Mesenchymal stem cell (in vitro differentiated cells and primary cell): ENCODE measurements around the gene PDE8A.

ENCODE experiments used
- DNase-seq: peaks from one replicate; pipeline ENCODE4 v3.0.0-alpha.2; 2013
- H2AFZ ChIP-seq: one replicate; pipeline ENCODE4 v1.6.1; 2013; ENCODE audit warnings: low read depth, mild to moderate bottlenecking, control low read depth, inconsistent platforms, low read length, moderate library complexity
- H2AK5ac ChIP-seq: 2 replicates; pipeline ENCODE4 v1.6.1; 2013; ENCODE audit warnings: low read length, moderate library complexity, mild to moderate bottlenecking, inconsistent platforms; ENCODE audit not compliant: severe bottlenecking
- H2BK120ac ChIP-seq: one replicate; pipeline ENCODE4 v1.6.1; 2013; ENCODE audit warnings: low read depth, mild to moderate bottlenecking, inconsistent platforms, low read length, moderate library complexity
- H2BK12ac ChIP-seq, 2 experiments: one replicate each; pipeline ENCODE4 v1.6.1; 2013; ENCODE audit warnings: inconsistent platforms in 2 of 2, low read length in 2 of 2, mild to moderate bottlenecking in 2 of 2, moderate library complexity in 2 of 2, control low read depth in 1 of 2
- H2BK15ac ChIP-seq: one replicate; pipeline ENCODE4 v1.6.1; 2013; ENCODE audit warnings: mild to moderate bottlenecking, low read depth, inconsistent platforms; ENCODE audit not compliant: poor library complexity, severe bottlenecking
- H2BK5ac ChIP-seq: 2 replicates; pipeline ENCODE4 v1.6.1; 2013; ENCODE audit warnings: low read depth, mild to moderate bottlenecking, low read length, control low read depth, inconsistent platforms; ENCODE audit not compliant: poor library complexity, severe bottlenecking
- H3K14ac ChIP-seq, 2 experiments: one replicate each; pipeline ENCODE4 v1.6.1; 2013; ENCODE audit warnings: inconsistent platforms in 2 of 2, low read length in 2 of 2, control low read depth in 1 of 2, mild to moderate bottlenecking in 1 of 2, moderate library complexity in 1 of 2
- H3K18ac ChIP-seq, 2 experiments: one replicate each; pipeline ENCODE4 v1.6.1; 2013; ENCODE audit warnings: inconsistent platforms in 2 of 2, low read length in 2 of 2, control low read depth in 1 of 2, low read depth in 1 of 2, mild to moderate bottlenecking in 1 of 2
- H3K23ac ChIP-seq, 2 experiments: one replicate each; pipeline ENCODE4 v1.6.1; 2013; ENCODE audit warnings: inconsistent platforms in 2 of 2, low read length in 2 of 2, mild to moderate bottlenecking in 2 of 2, moderate library complexity in 2 of 2, control low read depth in 1 of 2
- H3K27ac ChIP-seq: 2 replicates; pipeline ENCODE4 v1.5.1; 2013; ENCODE audit warnings: mild to moderate bottlenecking, moderate library complexity, low read length, control low read depth, inconsistent platforms; ENCODE audit not compliant: poor library complexity, severe bottlenecking
- H3K27me3 ChIP-seq, 2 experiments: 2 replicates each; pipeline versions ENCODE4 v1.6.1 to v1.7.0; 2013; ENCODE audit warnings: low read length in 2 of 2, mild to moderate bottlenecking in 2 of 2, moderate library complexity in 2 of 2, control low read depth in 1 of 2, inconsistent platforms in 1 of 2; ENCODE audit not compliant: control insufficient read depth in 1 of 2, insufficient read depth in 1 of 2
- H3K36me3 ChIP-seq, 2 experiments: 2 replicates each; pipeline versions ENCODE4 v1.6.1 to v1.7.0; 2013; ENCODE audit warnings: low read length in 2 of 2, control low read depth in 1 of 2, inconsistent platforms in 1 of 2, low read depth in 1 of 2, mild to moderate bottlenecking in 1 of 2; ENCODE audit not compliant: insufficient read depth in 2 of 2, control insufficient read depth in 1 of 2
- H3K4ac ChIP-seq, 2 experiments: one replicate each; pipeline ENCODE4 v1.6.1; 2013; ENCODE audit warnings: inconsistent platforms in 2 of 2, low read length in 2 of 2, mild to moderate bottlenecking in 2 of 2, moderate library complexity in 2 of 2, control low read depth in 1 of 2, low read depth in 1 of 2
- H3K4me1 ChIP-seq: 2 replicates; pipeline ENCODE4 v1.6.1; 2013; ENCODE audit warnings: low read depth, low read length, control low read depth; ENCODE audit not compliant: control insufficient read depth, insufficient read depth
- H3K4me2 ChIP-seq: 2 replicates; pipeline ENCODE4 v1.6.1; 2013; ENCODE audit warnings: low read length, mild to moderate bottlenecking, inconsistent platforms; ENCODE audit not compliant: poor library complexity, severe bottlenecking
- H3K4me3 ChIP-seq, 2 experiments: 2 replicates each; pipeline versions ENCODE4 v1.5.1 to v1.7.0; 2013; ENCODE audit warnings: low read length in 2 of 2, mild to moderate bottlenecking in 2 of 2, control low read depth in 1 of 2, low read depth in 1 of 2; ENCODE audit not compliant: insufficient read depth in 1 of 2
- H3K79me1 ChIP-seq: replicated peaks from 2 replicates; pipeline ENCODE4 v1.6.1; 2013; ENCODE audit warnings: mild to moderate bottlenecking, control low read depth, low read length, inconsistent platforms; ENCODE audit not compliant: poor library complexity, severe bottlenecking
- H3K9ac ChIP-seq: 2 replicates; pipeline ENCODE4 v1.7.0; 2013; ENCODE audit warnings: mild to moderate bottlenecking, low read length, moderate library complexity
- H3K9me3 ChIP-seq: 2 replicates; pipeline ENCODE4 v1.7.0; 2013; ENCODE audit warnings: mild to moderate bottlenecking, low read length; ENCODE audit not compliant: control insufficient read depth
- H4K8ac ChIP-seq: one replicate; pipeline ENCODE4 v1.6.1; 2013; ENCODE audit warnings: inconsistent platforms, mild to moderate bottlenecking, low read length, moderate library complexity
- H4K91ac ChIP-seq: one replicate; pipeline ENCODE4 v1.6.1; 2013; ENCODE audit warnings: mild to moderate bottlenecking, low read length, inconsistent platforms
- WGBS: methylation state at CpG from one replicate; pipeline ENCODE4 v1.1.7; 2013; ENCODE audit warnings: mixed read lengths; 5-methylcytosine and 5-hydroxymethylcytosine counted together

PDE8A gene

GRCh38 chr15:85097725-85098124 lies 116.1 kb downstream of the PDE8A start:
- H2BK120ac ChIP-seq, result no peak overlapping the region
- H3K4me2 ChIP-seq, result no peak overlapping the region
- no peak for DNase-seq
- H3K9ac ChIP-seq, result no peak overlapping the region
- no peak overlapping the region for H4K91ac ChIP-seq
- H3K9me3 ChIP-seq, result no peaks in the 10 kb centered on the region
- H2BK5ac ChIP-seq, result no peak overlapping the region
- no peak overlapping the region for H3K4me3 ChIP-seq
- H3K27me3 ChIP-seq, result no peaks in the 10 kb centered on the region
- no peak overlapping the region for H3K27ac ChIP-seq
- H2BK12ac ChIP-seq, result no peak overlapping the region
- H3K18ac ChIP-seq, result no peak overlapping the region
- no peaks in the 10 kb centered on the region for H3K79me1 ChIP-seq
- H3K4ac ChIP-seq, result no peak overlapping the region
- no peak overlapping the region for H3K14ac ChIP-seq
- no peak overlapping the region for H2BK15ac ChIP-seq
- no peaks in the 10 kb centered on the region for H3K4me1 ChIP-seq
- H4K8ac ChIP-seq, result no peak overlapping the region
- WGBS, result 100% methylated on average over 2 of the region's 2 CpGs
- peaks cover 9 to 39% of the 10 kb centered on the region in 2 experiments for H3K36me3 ChIP-seq
- H2AFZ ChIP-seq, result no peak overlapping the region
- no peak overlapping the region for H3K23ac ChIP-seq
- H2AK5ac ChIP-seq, result no peak overlapping the region

- 97% methylated on average over 10 of the region's 10 CpGs for WGBS
- Histone ChIP-seq H3K14ac (no peak overlapping the region), H2BK12ac (no peak overlapping the region), H3K9ac (no peak overlapping the region), H2BK15ac (no peak overlapping the region), H3K9me3 (no peaks in the 10 kb centered on the region), H3K4me1 (no peaks in the 10 kb centered on the region), H3K36me3 (peaks cover 18 to 45% of the 10 kb centered on the region in 2 experiments), H3K4me3 (no peak overlapping the region), H3K27ac (no peak overlapping the region), H2BK5ac (no peak overlapping the region), H2BK120ac (no peak overlapping the region), H4K91ac (no peak overlapping the region), H2AK5ac (no peak overlapping the region), H3K4me2 (no peak overlapping the region), H3K79me1 (no peaks in the 10 kb centered on the region), H3K18ac (no peak overlapping the region), H3K23ac (no peak overlapping the region), H2AFZ (no peak overlapping the region), H3K4ac (no peak overlapping the region), H3K27me3 (no peaks in the 10 kb centered on the region), H4K8ac (no peak overlapping the region)
- DNase-seq, result no peak
Measured at GRCh38 chr15:85099195-85099803, 117.6 kb downstream of the PDE8A start.

- H4K8ac ChIP-seq, result no peak overlapping the region
- no peak overlapping the region for H3K23ac ChIP-seq
- H2BK12ac ChIP-seq, result no peak overlapping the region
- H3K9me3 ChIP-seq, result no peaks in the 10 kb centered on the region
- DNase-seq, result peak; percentile 17
- H2BK120ac ChIP-seq, result no peak overlapping the region
- no peaks in the 10 kb centered on the region for H3K79me1 ChIP-seq
- H3K27me3 ChIP-seq, result no peaks in the 10 kb centered on the region
- 81% methylated on average over 9 of the region's 10 CpGs for WGBS
- no peak overlapping the region for H3K4ac ChIP-seq
- H4K91ac ChIP-seq, result no peak overlapping the region
- H3K4me3 ChIP-seq, result no peak overlapping the region
- no peak overlapping the region for H2AK5ac ChIP-seq
- H3K4me2 ChIP-seq, result no peak overlapping the region
- H3K4me1 ChIP-seq, result no peaks in the 10 kb centered on the region
- no peak overlapping the region for H3K14ac ChIP-seq
- H3K36me3 ChIP-seq, result peaks cover 18 to 45% of the 10 kb centered on the region in 2 experiments
- no peak overlapping the region for H2AFZ ChIP-seq
- no peak overlapping the region for H3K18ac ChIP-seq
- no peak overlapping the region for H2BK15ac ChIP-seq
- H3K27ac ChIP-seq, result no peak overlapping the region
- H2BK5ac ChIP-seq, result no peak overlapping the region
- no peak overlapping the region for H3K9ac ChIP-seq
Measured at GRCh38 chr15:85100186-85100937, 118.7 kb downstream of the PDE8A start.

GRCh38 chr15:85104584-85104983 lies 122.9 kb downstream of the PDE8A start:
- no peak overlapping the region for H2BK12ac ChIP-seq
- no peaks in the 10 kb centered on the region for H3K79me1 ChIP-seq
- no peak overlapping the region for H2AFZ ChIP-seq
- H3K23ac ChIP-seq, result no peak overlapping the region
- H2BK120ac ChIP-seq, result no peak overlapping the region
- 95% methylated on average over 1 of the region's 2 CpGs for WGBS
- H3K27ac ChIP-seq, result no peak overlapping the region
- no peak overlapping the region for H3K18ac ChIP-seq
- H3K9ac ChIP-seq, result no peak overlapping the region
- H3K4me3 ChIP-seq, result no peak overlapping the region
- H3K36me3 ChIP-seq, result peaks cover 20 to 37% of the 10 kb centered on the region in 2 experiments
- no peak overlapping the region for H4K91ac ChIP-seq
- no peak overlapping the region for H3K4ac ChIP-seq
- no peaks in the 10 kb centered on the region for H3K9me3 ChIP-seq
- H2BK5ac ChIP-seq, result no peak overlapping the region
- no peak for DNase-seq
- no peak overlapping the region for H2AK5ac ChIP-seq
- H2BK15ac ChIP-seq, result no peak overlapping the region
- no peaks in the 10 kb centered on the region for H3K27me3 ChIP-seq
- H3K4me2 ChIP-seq, result no peak overlapping the region
- H3K4me1 ChIP-seq, result no peaks in the 10 kb centered on the region
- no peak overlapping the region for H3K14ac ChIP-seq
- H4K8ac ChIP-seq, result no peak overlapping the region
